Ovary (tissue), 9 donors: ENCODE data around the gene COPS4. TPM values are rescaled to one million over a fixed set of nuclear protein-coding genes. Genes with fewer than 3 reads are reported as not detected.
A peak's percentile ranks its signal among the peaks of the same experiment; 100 is the strongest.

Source experiments
- DNase-seq, 5 donors: peaks; one replicate each; pipeline ENCODE4 v3.0.0-alpha.2; 2019 to 2020
- H3K27ac ChIP-seq, 2 donors: fragments of 200-600 bp; one replicate each; pipeline versions ENCODE4 v1.5.1 to v1.8.0; 2019 to 2022
- H3K27me3 ChIP-seq: fragments of 200-600 bp; one replicate; pipeline ENCODE4 v1.8.0; 2022
- H3K36me3 ChIP-seq: fragments of 200-600 bp; sonication (generic); one replicate; pipeline ENCODE4 v1.5.1; 2019
- H3K4me1 ChIP-seq: one replicate; pipeline ENCODE4 v1.8.1; 2013; ENCODE audit warnings: mild to moderate bottlenecking, moderate library complexity; ENCODE audit not compliant: insufficient read depth
- H3K4me3 ChIP-seq: fragments of 200-600 bp; sonication (generic); one replicate; pipeline ENCODE4 v1.5.1; 2017
- H3K9me3 ChIP-seq, 2 donors: fragments of 200-600 bp in 1 of 2; sonication (generic) in 1 of 2; one replicate each; pipeline versions ENCODE4 v1.5.1 to v1.8.1; 2013 to 2019; ENCODE audit warnings: mild to moderate bottlenecking in 1 of 2, moderate library complexity in 1 of 2
- CTCF ChIP-seq, 3 donors: fragments of 450-650 bp in 2 of 3; fragments of 200-600 bp in 1 of 3; IDR thresholded peaks; one replicate each; pipeline versions ENCODE4 v1.5.1 to v1.8.0; 2016 to 2022; ENCODE audit warnings: antibody characterized with exemption in 3 of 3, mild to moderate bottlenecking in 1 of 3
- EP300 ChIP-seq: sonication (generic); formaldehyde crosslinking; IDR thresholded peaks from one replicate; pipeline ENCODE4 v1.6.1; 2017; ENCODE audit warnings: antibody characterized with exemption
- POLR2A ChIP-seq: fragments of 450-650 bp; IDR thresholded peaks from one replicate; pipeline ENCODE4 v1.6.1; 2017; ENCODE audit warnings: antibody characterized with exemption, mild to moderate bottlenecking, moderate library complexity
- WGBS, 3 donors: extraction: QIAGEN DNeasy Blood & Tissue Kit in 1 of 3; methylation state at CpG; one replicate each; pipeline versions ENCODE4 v1.1.5 to v1.1.7; 2013 to 2017; 5-methylcytosine and 5-hydroxymethylcytosine counted together
- intact Hi-C, 4 donors: fragments of 100-400 bp; cut with DNase I; formaldehyde crosslinking; loops; one replicate each; pipeline versions ENCODE4 v1.11.0 to v1.15.1; 2022 to 2023
- polyA plus RNA-seq, 2 donors: library from polyadenylated mRNA; stranded (reverse); fragments of 200-250 nt in 1 of 2; fragments of 350-450 nt in 1 of 2; fragmentation: Illumina TruSeq in 1 of 2; extraction: RNeasy Lipid Tissue Mini Kit (QIAGEN cat#74804) in 1 of 2; gene quantifications; one replicate each; pipeline ENCODE4 v1.2.3, GENCODE V29; 2013 to 2014
- total RNA-seq, 7 donors: library from RNA; depleted of rRNA in 2 of 7; stranded (reverse); fragments of >200 nt in 2 of 7; fragmentation: NEBNext Ultra II Directional in 3 of 7; extraction: Animal tissue kit (Norgen Biotek cat#: 25700) in 3 of 7; gene quantifications; one replicate each; pipeline versions ENCODE4 v1.1.0 to v1.2.4, GENCODE V29; 2016 to 2023
- donor health status: DM: no; HTN: no; CAD: no; lungs with moderate emphysema.
- donor health status: DM: no; HTN: no; CAD: no.
- donor health status: Bipolar disorder and iron deficiency.
- donor health status: DM: yes; HTN: yes; CAD: no.
- donor health status: DM: no; HTN: no; CAD: no.
- donor health status: DM: yes; HTN: yes; CAD: no.

Gene COPS4
- total and polyA plus RNA-seq, 9 donors = 30.7 to 45.3 (median 34.1) TPM

- WGBS, 3 donors = 0% methylated on average over 40 to 73 of the region's 73 CpGs
- no peaks in the 10 kb centered on the region for H3K4me1 ChIP-seq
- no peaks in the 10 kb centered on the region for H3K9me3 ChIP-seq
- no peaks in the 10 kb centered on the region for H3K36me3 ChIP-seq
- peak; percentile 27 for TF ChIP-seq POLR2A
- no peak for TF ChIP-seq EP300
- TF ChIP-seq CTCF (IDR thresholded peaks at IDR 0.05) = peak in 2 of 3 donors; percentile 83 to 86
- H3K27me3 ChIP-seq = no peaks in the 10 kb centered on the region
- peak; percentile 96 to 99 (median 98) for DNase-seq
- intact Hi-C loops = loop anchor here in 3 of 4 donors (5.0 to 10.0 kb wide), 3 partner anchors 108 to 121 kb away; partner anchors contain the start of genes SEC31A (in 2 of the 3) and THAP9 (in 1 of the 3)
- peak overlapping the region in 1 of 2 donors; percentile 82 for H3K27ac ChIP-seq
- H3K4me3 ChIP-seq = peak overlapping the region; percentile 81
These were observed 22.1 kb upstream of the COPS4 start for GRCh38 chr4:83012687-83013419.

GRCh38 chr4:83013420-83013867, 21.5 kb upstream of the COPS4 start:
- Histone ChIP-seq H3K27ac (no peak overlapping the region), H3K9me3 (no peaks in the 10 kb centered on the region), H3K4me3 (peak overlapping the region; percentile 51), H3K36me3 (no peaks in the 10 kb centered on the region), H3K27me3 (no peaks in the 10 kb centered on the region), H3K4me1 (no peaks in the 10 kb centered on the region)
- intact Hi-C loops = loop anchor here in 3 of 4 donors (5.0 to 10.0 kb wide), 3 partner anchors 109 to 121 kb away; partner anchors contain the start of genes SEC31A (in 2 of the 3) and THAP9 (in 1 of the 3)
- no peak for DNase-seq
- 1 to 2% (median 2%) methylated on average over 13 of the region's 13 CpGs for WGBS, 3 donors
- no peak for TF ChIP-seq POLR2A

- TF ChIP-seq POLR2A (no peak), CTCF (IDR thresholded peaks at IDR 0.05) (no peak), EP300 (no peak)
- Histone ChIP-seq H3K9me3 (no peaks in the 10 kb centered on the region), H3K27me3 (no peaks in the 10 kb centered on the region), H3K36me3 (no peaks in the 10 kb centered on the region), H3K4me3 (no peak overlapping the region), H3K27ac (no peak overlapping the region), H3K4me1 (no peaks in the 10 kb centered on the region)
- no peak for DNase-seq
- intact Hi-C loops = loop anchor here in 3 of 4 donors (5.0 to 10.0 kb wide), 3 partner anchors 109 to 122 kb away; partner anchors contain the start of genes SEC31A (in 2 of the 3) and THAP9 (in 1 of the 3)
These were observed 21.1 kb upstream of the COPS4 start for GRCh38 chr4:83013902-83014301.

GRCh38 chr4:83019794-83020494, 15.0 kb upstream of the COPS4 start:
- Histone ChIP-seq H3K9me3 (no peaks in the 10 kb centered on the region), H3K4me3 (no peak overlapping the region), H3K4me1 (no peaks in the 10 kb centered on the region), H3K27ac (no peak overlapping the region), H3K27me3 (no peaks in the 10 kb centered on the region), H3K36me3 (no peaks in the 10 kb centered on the region)
- no peak for DNase-seq
- TF ChIP-seq POLR2A (no peak), EP300 (no peak), CTCF (IDR thresholded peaks at IDR 0.05) (no peak)
- 73 to 81% (median 75%) methylated on average over 3 of the region's 3 CpGs for WGBS, 3 donors
- intact Hi-C loops = loop anchor here in 2 of 4 donors (10.0 kb wide), 2 partner anchors 115 to 125 kb away; partner anchors contain the start of genes SEC31A (in 1 of the 2) and THAP9 (in 1 of the 2)
